Brain microvascular endothelial cell (primary cell): ENCODE results near the gene FOXP2.
A peak's percentile ranks its signal among the peaks of the same experiment; 100 is the strongest.
"Not testable (repeated sequence)": the region's sequence is repeated elsewhere in the genome, so short reads cannot be mapped to it uniquely, and the experiment has no call there.

Source experiments
- DNase-seq: peaks from one replicate; pipeline ENCODE4 v3.0.0-alpha.2; 2020
- H3K27ac ChIP-seq: fragments of 250-450 bp; sonication (Bioruptor Pico); 2 replicates; pipeline ENCODE4 v1.5.1; 2020; ENCODE audit warnings: mild to moderate bottlenecking, moderate library complexity
- H3K27me3 ChIP-seq: fragments of 250-450 bp; sonication (Bioruptor Pico); replicated peaks from 2 replicates; pipeline ENCODE4 v1.5.1; 2020; ENCODE audit warnings: mild to moderate bottlenecking
- H3K36me3 ChIP-seq: fragments of 250-450 bp; sonication (Bioruptor Pico); replicated peaks from 2 replicates; pipeline ENCODE4 v1.5.1; 2020; ENCODE audit warnings: mild to moderate bottlenecking
- H3K4me3 ChIP-seq: 2 replicates; pipeline ENCODE4 v1.5.1; 2011; ENCODE audit warnings: low read depth, mild to moderate bottlenecking, control low read depth, low read length, moderate library complexity
- in situ Hi-C: cut with HindIII; loops from 2 replicates; pipeline ENCODE4 v1.10.0; 2017; ENCODE audit warnings: low sequenced_read_pairs, low pct_ligation_motif_present
- TF ChIP-seq, protein P1 (sequence below): IDR thresholded peaks from 2 replicates; pipeline ENCODE4 v1.5.1; 2011; ENCODE audit warnings: low read depth, mild to moderate bottlenecking, moderate library complexity, low read length, control low read depth, inconsistent platforms; ENCODE audit errors: missing control alignments

FOXP2 gene

GRCh38 chr7:114472896-114473512 is 58.4 kb downstream of the FOXP2 start:
- Histone ChIP-seq H3K36me3 (no peaks in the 10 kb centered on the region), H3K27ac (no peak overlapping the region), H3K4me3 (no peak overlapping the region), H3K27me3 (no peaks in the 10 kb centered on the region)
- TF ChIP-seq, protein P1, sequence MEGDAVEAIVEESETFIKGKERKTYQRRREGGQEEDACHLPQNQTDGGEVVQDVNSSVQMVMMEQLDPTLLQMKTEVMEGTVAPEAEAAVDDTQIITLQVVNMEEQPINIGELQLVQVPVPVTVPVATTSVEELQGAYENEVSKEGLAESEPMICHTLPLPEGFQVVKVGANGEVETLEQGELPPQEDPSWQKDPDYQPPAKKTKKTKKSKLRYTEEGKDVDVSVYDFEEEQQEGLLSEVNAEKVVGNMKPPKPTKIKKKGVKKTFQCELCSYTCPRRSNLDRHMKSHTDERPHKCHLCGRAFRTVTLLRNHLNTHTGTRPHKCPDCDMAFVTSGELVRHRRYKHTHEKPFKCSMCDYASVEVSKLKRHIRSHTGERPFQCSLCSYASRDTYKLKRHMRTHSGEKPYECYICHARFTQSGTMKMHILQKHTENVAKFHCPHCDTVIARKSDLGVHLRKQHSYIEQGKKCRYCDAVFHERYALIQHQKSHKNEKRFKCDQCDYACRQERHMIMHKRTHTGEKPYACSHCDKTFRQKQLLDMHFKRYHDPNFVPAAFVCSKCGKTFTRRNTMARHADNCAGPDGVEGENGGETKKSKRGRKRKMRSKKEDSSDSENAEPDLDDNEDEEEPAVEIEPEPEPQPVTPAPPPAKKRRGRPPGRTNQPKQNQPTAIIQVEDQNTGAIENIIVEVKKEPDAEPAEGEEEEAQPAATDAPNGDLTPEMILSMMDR: no peak
- no peak for DNase-seq
- in situ Hi-C loops: no loop called here

GRCh38 chr7:114478384-114478783 is 63.8 kb downstream of the FOXP2 start:
- TF ChIP-seq, protein P1: no peak
- H3K4me3 ChIP-seq: no peak overlapping the region
- H3K36me3 ChIP-seq: no peaks in the 10 kb centered on the region
- in situ Hi-C loops: no loop called here
- H3K27ac ChIP-seq: no peak overlapping the region
- no peak for DNase-seq
- H3K27me3 ChIP-seq: no peaks in the 10 kb centered on the region

DNA sequence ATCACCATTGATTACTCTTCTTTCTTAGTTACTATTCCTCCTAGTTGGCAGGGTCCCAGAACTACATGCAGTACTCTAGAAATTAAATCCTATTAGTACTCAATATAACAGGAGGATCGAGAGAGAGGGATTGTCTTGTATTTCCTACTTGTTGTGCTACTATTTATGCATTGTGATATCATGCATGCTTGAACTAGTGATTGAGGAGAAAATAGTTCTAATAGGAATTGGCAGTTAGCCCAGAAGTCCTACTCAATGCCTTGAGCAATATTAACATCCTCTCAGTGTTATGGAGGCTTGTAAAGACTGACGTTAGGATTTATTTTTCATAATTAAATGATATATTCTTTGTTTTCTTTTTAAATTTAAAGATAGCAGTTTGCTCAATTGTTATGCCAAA is 67.4 kb downstream of the FOXP2 start:
- Histone ChIP-seq H3K4me3 (no peak overlapping the region), H3K27me3 (no peaks in the 10 kb centered on the region), H3K36me3 (no peaks in the 10 kb centered on the region), H3K27ac (no peak overlapping the region)
- in situ Hi-C loops: no loop called here
- DNase-seq: peak; percentile 60
- TF ChIP-seq, protein P1: no peak

DNA sequence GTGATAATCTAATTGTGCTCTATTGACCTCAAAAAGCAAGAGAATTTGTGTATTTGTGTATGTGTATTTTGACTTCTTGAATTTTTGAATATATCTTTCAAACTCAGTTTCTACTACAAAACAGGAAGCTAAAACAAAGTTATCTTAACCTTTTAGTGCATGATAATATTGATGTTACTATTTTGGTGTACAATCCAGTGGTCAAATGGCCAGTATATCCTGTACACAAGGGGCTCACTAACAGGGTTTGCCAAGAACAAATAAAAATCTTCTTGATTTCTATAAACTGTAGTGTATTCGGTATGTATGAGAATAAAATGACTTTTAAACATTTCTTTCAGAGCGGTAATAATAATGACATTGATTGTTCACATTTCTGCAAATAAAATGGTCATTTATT is 69.6 kb downstream of the FOXP2 start:
- TF ChIP-seq, protein P1: no peak
- Histone ChIP-seq H3K4me3 (no peak overlapping the region), H3K27ac (no peak overlapping the region), H3K36me3 (no peaks in the 10 kb centered on the region), H3K27me3 (no peaks in the 10 kb centered on the region)
- no peak for DNase-seq
- in situ Hi-C loops: no loop called here

GRCh38 chr7:114487174-114487573 is 72.6 kb downstream of the FOXP2 start:
- in situ Hi-C loops: no loop called here
- DNase-seq: no peak
- Histone ChIP-seq H3K27me3 (no peaks in the 10 kb centered on the region), H3K4me3 (no peak overlapping the region), H3K27ac (no peak overlapping the region), H3K36me3 (no peaks in the 10 kb centered on the region)
- TF ChIP-seq, protein P1: no peak

GRCh38 chr7:114488696-114489095 is 74.1 kb downstream of the FOXP2 start:
- Histone ChIP-seq H3K36me3 (no peaks in the 10 kb centered on the region), H3K27me3 (no peaks in the 10 kb centered on the region), H3K27ac (no peak overlapping the region), H3K4me3 (no peak overlapping the region)
- in situ Hi-C loops: no loop called here
- DNase-seq: no peak
- TF ChIP-seq, protein P1: no peak

- H3K27ac ChIP-seq, in situ Hi-C loops, H3K4me3 ChIP-seq, H3K27me3 ChIP-seq, H3K36me3 ChIP-seq, DNase-seq: not testable (repeated sequence)
Measured at GRCh38 chr7:114497491-114497890, 82.9 kb downstream of the FOXP2 start.
